GM19452 (cell line): ENCODE data around the gene PFN3.

Experiments used
- ATAC-seq: cut with Tn5 transposase; IDR thresholded peaks from one replicate; pipeline ENCODE4 v1.9.1; 2021; ENCODE audit not compliant: unreplicated experiment

The PFN3 gene

GRCh38 chr5:177399997-177400868 is at the start of gene PFN3:
Gene PFN3, minus strand, starts transcription at chr5:177400661. Its CDS starts 85 bp downstream, at chr5:177400576.
- no peak for ATAC-seq

- no peak for ATAC-seq
These were observed 48.9 kb upstream of the PFN3 start for GRCh38 chr5:177449140-177450061.

GRCh38 chr5:177448244-177448950 is 47.9 kb upstream of the PFN3 start:
- no peak for ATAC-seq

GRCh38 chr5:177447611-177448243 is 47.3 kb upstream of the PFN3 start:
- no peak for ATAC-seq

- peak; percentile 44 for ATAC-seq
These were observed 46.7 kb upstream of the PFN3 start for GRCh38 chr5:177447066-177447610.

- peak; percentile 59 for ATAC-seq
These were observed 46.0 kb upstream of the PFN3 start, which contains the start of gene PRR7 for GRCh38 chr5:177446200-177447065. Gene PRR7, plus strand, starts transcription at chr5:177446814. Its CDS starts 8,254 bp downstream, at chr5:177455068.

GRCh38 chr5:177445917-177446199 is 45.4 kb upstream of the PFN3 start:
- no peak for ATAC-seq

- ATAC-seq, result no peak
These were observed 44.8 kb upstream of the PFN3 start for GRCh38 chr5:177445052-177445916.

- ATAC-seq, result no peak
These were observed 43.9 kb upstream of the PFN3 start for GRCh38 chr5:177444106-177445051.

- ATAC-seq, result no peak
These were observed 42.9 kb upstream of the PFN3 start for GRCh38 chr5:177443144-177443983.

GRCh38 chr5:177442066-177442826 is 41.8 kb upstream of the PFN3 start:
- no peak for ATAC-seq

- ATAC-seq, result no peak
These were observed 40.7 kb upstream of the PFN3 start for GRCh38 chr5:177440990-177441780.

- no peak for ATAC-seq
These were observed 39.9 kb upstream of the PFN3 start for GRCh38 chr5:177440211-177440989.

GRCh38 chr5:177439518-177440053 is 39.1 kb upstream of the PFN3 start:
- ATAC-seq, result no peak
